RWPE2 (cell line): ENCODE measurements around the gene NEK6.

Source experiments
- ATAC-seq: fragments of 200-7000 bp; cut with Tn5 transposase; 3 replicates; pipeline ENCODE4 v1.9.1; 2021; ENCODE audit warnings: low read depth
- DNase-seq: peaks from one replicate; pipeline ENCODE4 v3.0.0-alpha.2; 2020; ENCODE audit warnings: low spot score
- H3K27ac ChIP-seq: fragments of 450-650 bp; 2 replicates; pipeline ENCODE4 v1.5.1; 2017; ENCODE audit warnings: mild to moderate bottlenecking; ENCODE audit not compliant: poor library complexity, severe bottlenecking
- H3K27me3 ChIP-seq: fragments of 250-450 bp; sonication (Bioruptor Pico); 2 replicates; pipeline ENCODE4 v1.5.1; 2021; ENCODE audit warnings: mild to moderate bottlenecking, moderate library complexity; ENCODE audit not compliant: insufficient read depth, poor library complexity, severe bottlenecking
- H3K36me3 ChIP-seq: fragments of 250-450 bp; sonication (Bioruptor Pico); 2 replicates; pipeline ENCODE4 v1.5.1; 2020; ENCODE audit warnings: low read depth, mild to moderate bottlenecking, moderate library complexity
- H3K4me1 ChIP-seq: fragments of 250-450 bp; sonication (Bioruptor Pico); 2 replicates; pipeline ENCODE4 v1.5.1; 2021; ENCODE audit warnings: mild to moderate bottlenecking, moderate library complexity; ENCODE audit not compliant: insufficient read depth, poor library complexity, severe bottlenecking
- H3K4me3 ChIP-seq: fragments of 250-450 bp; sonication (Bioruptor Pico); 2 replicates; pipeline ENCODE4 v1.5.1; 2021; ENCODE audit warnings: mild to moderate bottlenecking, moderate library complexity; ENCODE audit not compliant: severe bottlenecking
- H3K9me3 ChIP-seq: fragments of 250-450 bp; sonication (Bioruptor Pico); 2 replicates; pipeline ENCODE4 v1.5.1; 2021; ENCODE audit warnings: mild to moderate bottlenecking, moderate library complexity; ENCODE audit not compliant: severe bottlenecking
- CTCF ChIP-seq: fragments of 450-650 bp; IDR thresholded peaks from one replicate; pipeline ENCODE4 v1.5.1; 2017; ENCODE audit warnings: mild to moderate bottlenecking, moderate library complexity; ENCODE audit not compliant: poor library complexity, severe bottlenecking

Gene NEK6

GRCh38 chr9:124302921-124303320 is 45.2 kb downstream of the NEK6 start:
- Histone ChIP-seq H3K9me3 (no peaks in the 10 kb centered on the region), H3K27ac (peak overlapping the region; percentile 80), H3K4me1 (peaks cover 56% of the 10 kb centered on the region), H3K36me3 (peaks cover 42% of the 10 kb centered on the region), H3K4me3 (no peak overlapping the region), H3K27me3 (no peaks in the 10 kb centered on the region)
- DNase-seq (no peak), ATAC-seq (peak; percentile 60)
- TF ChIP-seq CTCF, result no peak

GRCh38 chr9:124303762-124304161 is 46.0 kb downstream of the NEK6 start:
- ATAC-seq (no peak), DNase-seq (no peak)
- no peak for TF ChIP-seq CTCF
- Histone ChIP-seq H3K36me3 (peaks cover 42% of the 10 kb centered on the region), H3K4me1 (peaks cover 48% of the 10 kb centered on the region), H3K27me3 (no peaks in the 10 kb centered on the region), H3K9me3 (no peaks in the 10 kb centered on the region), H3K4me3 (no peak overlapping the region), H3K27ac (peak overlapping the region; percentile 80)

GRCh38 chr9:124304285-124304684 is 46.5 kb downstream of the NEK6 start:
- Histone ChIP-seq H3K36me3 (peaks cover 42% of the 10 kb centered on the region), H3K27me3 (no peaks in the 10 kb centered on the region), H3K4me3 (no peak overlapping the region), H3K4me1 (peaks cover 45% of the 10 kb centered on the region), H3K27ac (peak overlapping the region; percentile 80), H3K9me3 (no peaks in the 10 kb centered on the region)
- ATAC-seq (no peak), DNase-seq (no peak)
- no peak for TF ChIP-seq CTCF

GRCh38 chr9:124306098-124306735 is 48.5 kb downstream of the NEK6 start:
- H3K36me3 ChIP-seq, result peaks cover 53% of the 10 kb centered on the region
- H3K4me1 ChIP-seq, result peaks cover 38% of the 10 kb centered on the region
- no peak for TF ChIP-seq CTCF
- H3K27me3 ChIP-seq, result no peaks in the 10 kb centered on the region
- no peak overlapping the region for H3K4me3 ChIP-seq
- ATAC-seq (peak; percentile 68), DNase-seq (no peak)
- H3K9me3 ChIP-seq, result no peaks in the 10 kb centered on the region
- H3K27ac ChIP-seq, result peak overlapping the region; percentile 80

GRCh38 chr9:124307379-124308030 is 49.8 kb downstream of the NEK6 start:
- peak overlapping the region; percentile 80 for H3K27ac ChIP-seq
- DNase-seq (no peak), ATAC-seq (no peak)
- H3K9me3 ChIP-seq, result no peaks in the 10 kb centered on the region
- H3K36me3 ChIP-seq, result peaks cover 55% of the 10 kb centered on the region
- no peak for TF ChIP-seq CTCF
- H3K4me1 ChIP-seq, result peaks cover 34% of the 10 kb centered on the region
- no peak overlapping the region for H3K4me3 ChIP-seq
- no peaks in the 10 kb centered on the region for H3K27me3 ChIP-seq
